ENCODE measurements around the gene ELL.

- TF ChIP-seq POLR2A (IDR thresholded peaks at IDR 0.05): peak; percentile 70 to 81
- no peak for TF ChIP-seq CTCF (IDR thresholded peaks at IDR 0.05)
Measured at GRCh38 chr19:18557411-18558201, 35.7 kb upstream of the ELL start, which contains the start of gene KXD1.
